SK-N-SH (cell line): ENCODE measurements around the gene PHIP. TPM values are rescaled to one million over a fixed set of nuclear protein-coding genes. Genes with fewer than 3 reads are reported as not detected.

Source experiments
- CTCF ChIA-PET: fragments of 300-600, 350-600 bp; formaldehyde crosslinking; extraction: SDS; loops from one replicate; lab custom pipeline; 2021; lab: Yijun Ruan, JAX
- POLR2A ChIA-PET: fragments of 350-600 bp; sonication (Branson Sonifier 250); formaldehyde crosslinking; extraction: SDS; loops from one replicate; lab custom pipeline; 2020; ENCODE audit warnings: antibody characterized with exemption, inconsistent platforms; lab: Yijun Ruan, JAX
- DNase-seq: peaks from one replicate; pipeline ENCODE4 v3.0.0; 2012
- H2AFZ ChIP-seq: fragments of 200-600 bp; sonication (generic); 2 replicates; pipeline ENCODE4 v1.8.1; 2016; ENCODE audit warnings: antibody characterized with exemption, mild to moderate bottlenecking, low read depth
- H3F3A ChIP-seq: fragments of 200-600 bp; sonication (generic); replicated peaks from 2 replicates; pipeline ENCODE3; 2016; ENCODE audit warnings: antibody characterized with exemption, mild to moderate bottlenecking; ENCODE audit not compliant: insufficient read depth
- H3K27ac ChIP-seq, 2 experiments: fragments of 200-500 bp in 1 of 2; fragments of 200-600 bp in 1 of 2; sonication (Bioruptor generic) in 1 of 2; sonication (generic), shearing (Covaris generic) in 1 of 2; 2 replicates each; pipeline versions ENCODE4 v1.5.1 to v1.6.1; 2014 to 2016; ENCODE audit warnings: low read depth in 2 of 2, inconsistent platforms in 1 of 2, low read length in 1 of 2, mild to moderate bottlenecking in 1 of 2, mixed read lengths in 1 of 2
- H3K27me3 ChIP-seq: fragments of 200-600 bp; sonication (generic), shearing (Covaris generic); 2 replicates; pipeline ENCODE4 v1.6.1; 2016; ENCODE audit warnings: mixed run types; ENCODE audit not compliant: insufficient read depth
- H3K36me3 ChIP-seq, 2 experiments: fragments of 200-500 bp in 1 of 2; fragments of 200-600 bp in 1 of 2; sonication (Bioruptor generic) in 1 of 2; sonication (generic) in 1 of 2; replicated peaks in 1 of 2; 2 replicates each; pipeline versions ENCODE3 to v1.5.1; 2014 to 2016; ENCODE audit warnings: low read length in 1 of 2, mild to moderate bottlenecking in 1 of 2; ENCODE audit not compliant: insufficient read depth in 2 of 2, control insufficient read depth in 1 of 2
- H3K4me1 ChIP-seq, 2 experiments: fragments of 200-500 bp in 1 of 2; fragments of 200-600 bp in 1 of 2; sonication (Bioruptor generic) in 1 of 2; sonication (generic), shearing (Covaris generic) in 1 of 2; 2 replicates each; pipeline versions ENCODE4 v1.5.1 to v1.6.1; 2014 to 2016; ENCODE audit warnings: low read depth in 1 of 2, low read length in 1 of 2, mixed run types in 1 of 2; ENCODE audit not compliant: insufficient read depth in 2 of 2, control insufficient read depth in 1 of 2
- H3K4me2 ChIP-seq: fragments of 200-600 bp; sonication (generic), shearing (Covaris generic); 2 replicates; pipeline ENCODE4 v1.6.1; 2017; ENCODE audit warnings: mixed run types
- H3K4me3 ChIP-seq, 2 experiments: fragments of 200-500 bp in 1 of 2; fragments of 200-600 bp in 1 of 2; sonication (Bioruptor generic) in 1 of 2; sonication (generic), shearing (Covaris generic) in 1 of 2; 2 replicates each; pipeline versions ENCODE4 v1.5.1 to v1.8.1; 2014 to 2016; ENCODE audit warnings: low read depth in 2 of 2, inconsistent platforms in 1 of 2, low read length in 1 of 2, mild to moderate bottlenecking in 1 of 2, mixed read lengths in 1 of 2, moderate library complexity in 1 of 2
- H3K79me2 ChIP-seq: fragments of 200-600 bp; sonication (generic); 2 replicates; pipeline ENCODE4 v1.8.1; 2017; ENCODE audit warnings: mild to moderate bottlenecking; ENCODE audit not compliant: insufficient read depth
- H3K9ac ChIP-seq: fragments of 200-600 bp; sonication (generic); 2 replicates; pipeline ENCODE4 v1.6.1; 2017; ENCODE audit warnings: mixed run types
- H3K9me2 ChIP-seq: fragments of 200-600 bp; sonication (generic); 2 replicates; pipeline ENCODE4 v1.6.1; 2017; ENCODE audit warnings: mixed run types
- H3K9me3 ChIP-seq: fragments of 200-600 bp; sonication (generic); 2 replicates; pipeline ENCODE4 v1.6.1; 2017; ENCODE audit warnings: mixed run types, mild to moderate bottlenecking, moderate library complexity
- H4K20me1 ChIP-seq: fragments of 200-600 bp; sonication (generic); 2 replicates; pipeline ENCODE4 v1.6.1; 2017; ENCODE audit warnings: mild to moderate bottlenecking, mixed run types; ENCODE audit not compliant: insufficient read depth
- CHD2 ChIP-seq: fragments of 150-350 bp; IDR thresholded peaks from 2 replicates; pipeline ENCODE4 v1.6.1; 2018; ENCODE audit warnings: low read length; ENCODE audit not compliant: partially characterized antibody
- EP300 ChIP-seq, 2 experiments: IDR thresholded peaks; 2 replicates each; pipeline versions ENCODE4 v1.4.0 to v1.6.1; 2012; ENCODE audit warnings: borderline replicate concordance in 1 of 2, low read depth in 1 of 2, low read length in 1 of 2
- FOSL2 ChIP-seq: IDR thresholded peaks from 2 replicates; pipeline ENCODE4 v1.4.0; 2012; ENCODE audit warnings: low read depth, mild to moderate bottlenecking, moderate library complexity, borderline replicate concordance
- GABPA ChIP-seq: IDR thresholded peaks from 2 replicates; pipeline ENCODE4 v1.4.0; 2012; ENCODE audit warnings: low read depth, mild to moderate bottlenecking
- GATA2 ChIP-seq: sonication (generic); formaldehyde crosslinking; IDR thresholded peaks from 2 replicates; pipeline ENCODE4 v1.5.0; 2020; ENCODE audit warnings: mild to moderate bottlenecking, missing genetic modification reagents
- JUND ChIP-seq: IDR thresholded peaks from 2 replicates; pipeline ENCODE4 v1.4.0; 2012
- MEF2A ChIP-seq: IDR thresholded peaks from 2 replicates; pipeline ENCODE4 v1.4.0; 2012; ENCODE audit warnings: low read depth, borderline replicate concordance
- NRF1 ChIP-seq: IDR thresholded peaks from 2 replicates; pipeline ENCODE4 v1.6.1; 2012; ENCODE audit warnings: low read depth, mild to moderate bottlenecking, low read length
- RAD21 ChIP-seq: IDR thresholded peaks from 2 replicates; pipeline ENCODE4 v1.6.1; 2012; ENCODE audit warnings: mild to moderate bottlenecking, low read length
- RFX5 ChIP-seq: IDR thresholded peaks from 2 replicates; pipeline ENCODE4 v1.6.1; 2012; ENCODE audit warnings: mild to moderate bottlenecking, improper control_type of control experiment, low read length
- SMC3 ChIP-seq: IDR thresholded peaks from 2 replicates; pipeline ENCODE4 v1.6.1; 2012; ENCODE audit warnings: low read depth, low read length, improper control_type of control experiment
- TCF12 ChIP-seq: IDR thresholded peaks from 2 replicates; pipeline ENCODE4 v1.4.0; 2012
- YY1 ChIP-seq: IDR thresholded peaks from 2 replicates; pipeline ENCODE4 v1.4.0; 2012; ENCODE audit warnings: low read depth, mild to moderate bottlenecking
- polyA plus RNA-seq, 3 experiments: library from polyadenylated mRNA; depleted of rRNA; stranded (reverse); fragments of >200 nt; gene quantifications; 2 replicates each; pipeline ENCODE4 v1.2.3, GENCODE V29; 2012
- TF ChIP-seq, protein P1 (sequence below): IDR thresholded peaks from 2 replicates; pipeline ENCODE4; 2012
- TF ChIP-seq, protein P2 (sequence below): fragments of 150-350 bp; IDR thresholded peaks from 2 replicates; pipeline ENCODE4 v1.6.1; 2016; ENCODE audit warnings: mild to moderate bottlenecking, low read depth, low read length

PHIP gene
- polyA plus RNA-seq, 1 of the 3 experiments (the other 2 are of a cell fraction) = 1.7 TPM

DNA sequence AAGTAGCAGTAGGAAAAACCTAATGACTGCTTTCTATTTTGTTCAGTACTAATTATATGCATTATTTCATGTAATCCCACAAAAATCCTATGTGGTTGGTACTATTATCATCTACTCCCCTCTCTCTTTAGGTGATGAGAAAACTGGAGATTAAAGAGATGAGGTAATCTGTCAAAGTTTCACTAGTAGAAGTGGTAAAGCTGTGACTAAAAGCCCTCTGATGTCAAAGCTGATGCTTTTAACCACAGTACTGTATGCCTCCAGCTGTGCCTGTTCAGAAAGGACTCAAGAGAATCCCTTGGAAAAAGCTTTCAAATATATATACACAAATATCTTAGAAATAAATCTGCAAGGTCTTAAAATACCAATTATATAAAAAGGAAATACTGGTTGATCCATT lies 38.0 kb downstream of the PHIP start:
- Histone ChIP-seq H3K27me3 (no peaks in the 10 kb centered on the region), H4K20me1 (no peaks in the 10 kb centered on the region), H3K27ac (no peak overlapping the region), H3F3A (no peaks in the 10 kb centered on the region), H3K9me2 (no peaks in the 10 kb centered on the region), H3K4me2 (no peak overlapping the region), H3K9me3 (no peaks in the 10 kb centered on the region), H3K9ac (no peak overlapping the region), H2AFZ (no peak overlapping the region), H3K4me1 (no peaks in the 10 kb centered on the region), H3K4me3 (no peak overlapping the region), H3K36me3 (peaks cover 41 to 59% of the 10 kb centered on the region in 2 experiments), H3K79me2 (peaks cover 4% of the 10 kb centered on the region; the same call in 1 of the 2 replicates)
- CTCF ChIA-PET = no interaction called here
- no peak for DNase-seq
- TF ChIP-seq GABPA (no peak), MEF2A (no peak), YY1 (no peak), RAD21 (no peak), NRF1 (no peak), CHD2 (no peak)
- POLR2A ChIA-PET = no interaction called here

DNA sequence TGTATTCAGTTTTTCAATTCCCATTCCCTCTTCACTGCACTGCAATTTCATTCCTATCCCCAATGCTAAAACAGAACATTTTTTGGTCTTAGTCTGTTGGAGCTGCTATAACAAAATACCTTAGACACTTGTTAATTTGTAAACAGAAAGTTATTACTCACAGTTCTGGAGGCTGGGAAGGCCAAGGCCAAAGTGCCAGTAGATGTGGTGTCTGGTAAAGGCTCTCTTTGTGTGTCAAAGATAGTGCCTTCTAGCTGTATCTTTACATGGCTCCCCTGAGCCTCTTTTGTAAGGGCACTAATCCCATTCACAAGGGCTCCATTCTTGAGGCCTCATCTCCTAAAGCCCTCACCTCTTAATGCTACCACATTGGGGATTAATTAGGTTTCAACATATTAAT lies 40.0 kb downstream of the PHIP start:
- TF ChIP-seq RFX5 (no peak), RAD21 (no peak), NRF1 (no peak), SMC3 (no peak), TCF12 (no peak), FOSL2 (no peak), JUND (no peak), GATA2 (CRISPR knock-in tag) (no peak), EP300 (IDR thresholded peaks at IDR 0.05; ENCODE audit: borderline replicate concordance in 1 of 2, low read depth in 1 of 2, low read length in 1 of 2) (no peak)
- TF ChIP-seq, protein P1, sequence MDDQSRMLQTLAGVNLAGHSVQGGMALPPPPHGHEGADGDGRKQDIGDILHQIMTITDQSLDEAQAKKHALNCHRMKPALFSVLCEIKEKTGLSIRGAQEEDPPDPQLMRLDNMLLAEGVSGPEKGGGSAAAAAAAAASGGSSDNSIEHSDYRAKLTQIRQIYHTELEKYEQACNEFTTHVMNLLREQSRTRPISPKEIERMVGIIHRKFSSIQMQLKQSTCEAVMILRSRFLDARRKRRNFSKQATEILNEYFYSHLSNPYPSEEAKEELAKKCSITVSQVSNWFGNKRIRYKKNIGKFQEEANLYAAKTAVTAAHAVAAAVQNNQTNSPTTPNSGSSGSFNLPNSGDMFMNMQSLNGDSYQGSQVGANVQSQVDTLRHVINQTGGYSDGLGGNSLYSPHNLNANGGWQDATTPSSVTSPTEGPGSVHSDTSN = no peak
- TF ChIP-seq, protein P2, sequence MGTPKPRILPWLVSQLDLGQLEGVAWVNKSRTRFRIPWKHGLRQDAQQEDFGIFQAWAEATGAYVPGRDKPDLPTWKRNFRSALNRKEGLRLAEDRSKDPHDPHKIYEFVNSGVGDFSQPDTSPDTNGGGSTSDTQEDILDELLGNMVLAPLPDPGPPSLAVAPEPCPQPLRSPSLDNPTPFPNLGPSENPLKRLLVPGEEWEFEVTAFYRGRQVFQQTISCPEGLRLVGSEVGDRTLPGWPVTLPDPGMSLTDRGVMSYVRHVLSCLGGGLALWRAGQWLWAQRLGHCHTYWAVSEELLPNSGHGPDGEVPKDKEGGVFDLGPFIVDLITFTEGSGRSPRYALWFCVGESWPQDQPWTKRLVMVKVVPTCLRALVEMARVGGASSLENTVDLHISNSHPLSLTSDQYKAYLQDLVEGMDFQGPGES = no peak
- H3K4me3 ChIP-seq = no peak overlapping the region
- H3K9me2 ChIP-seq = no peaks in the 10 kb centered on the region
- no peaks in the 10 kb centered on the region for H3K9me3 ChIP-seq
- no peak overlapping the region for H2AFZ ChIP-seq
- ChIA-PET POLR2A (no interaction called here), CTCF (no interaction called here)
- no peak for DNase-seq
- no peaks in the 10 kb centered on the region for H3K4me1 ChIP-seq
- peaks cover 4% of the 10 kb centered on the region; the same call in 1 of the 2 replicates for H3K79me2 ChIP-seq
- peaks cover 36 to 61% of the 10 kb centered on the region in 2 experiments for H3K36me3 ChIP-seq
- no peak overlapping the region for H3K4me2 ChIP-seq
- no peak overlapping the region for H3K9ac ChIP-seq
- no peak overlapping the region for H3K27ac ChIP-seq
- no peaks in the 10 kb centered on the region for H3K27me3 ChIP-seq
- H4K20me1 ChIP-seq = no peaks in the 10 kb centered on the region
- no peaks in the 10 kb centered on the region for H3F3A ChIP-seq
